WI38 (cell line): ENCODE measurements around the gene TMEM114.
"Not testable (repeated sequence)": the region's sequence is repeated elsewhere in the genome, so short reads cannot be mapped to it uniquely, and the experiment has no call there.

Source experiments
- H3K4me3 ChIP-seq: 2 replicates; pipeline ENCODE4 v1.5.1; 2011; ENCODE audit warnings: low read depth, mild to moderate bottlenecking, control low read depth, low read length
- CTCF ChIP-seq: IDR thresholded peaks from 2 replicates; pipeline ENCODE4 v1.5.1; 2012; ENCODE audit warnings: low read depth, mild to moderate bottlenecking, control low read depth, low read length

TMEM114 gene

GRCh38 chr16:8575399-8575798, 14.9 kb downstream of the TMEM114 start:
- H3K4me3 ChIP-seq, result no peak overlapping the region
- no peak for TF ChIP-seq CTCF

- no peak overlapping the region for H3K4me3 ChIP-seq
- peak; percentile 18; the same call in 1 of the 2 replicates for TF ChIP-seq CTCF
Observed at GRCh38 chr16:8572919-8573724, 17.2 kb downstream of the TMEM114 start.

- H3K4me3 ChIP-seq, result no peak overlapping the region
- no peak for TF ChIP-seq CTCF
Observed at GRCh38 chr16:8572063-8572918, 18.0 kb downstream of the TMEM114 start.

- no peak for TF ChIP-seq CTCF
- H3K4me3 ChIP-seq, result no peak overlapping the region
Observed at GRCh38 chr16:8571061-8571596, 19.2 kb downstream of the TMEM114 start.

GRCh38 chr16:8570393-8570792, 19.9 kb downstream of the TMEM114 start:
- not testable (repeated sequence) for H3K4me3 ChIP-seq

GRCh38 chr16:8569650-8570346, 20.5 kb downstream of the TMEM114 start:
- TF ChIP-seq CTCF, result no peak
- H3K4me3 ChIP-seq, result no peak overlapping the region

- no peak overlapping the region for H3K4me3 ChIP-seq
- TF ChIP-seq CTCF, result no peak
Observed at GRCh38 chr16:8568231-8568617, 22.1 kb downstream of the TMEM114 start.
